ENCODE measurements around the gene MAP3K7CL. TPM values are rescaled to one million over a fixed set of nuclear protein-coding genes. Genes with fewer than 3 reads are reported as not detected.

The MAP3K7CL gene, protein sequence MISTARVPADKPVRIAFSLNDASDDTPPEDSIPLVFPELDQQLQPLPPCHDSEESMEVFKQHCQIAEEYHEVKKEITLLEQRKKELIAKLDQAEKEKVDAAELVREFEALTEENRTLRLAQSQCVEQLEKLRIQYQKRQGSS
- total RNA-seq, result 1.2 and 1.7 TPM in 2 replicates
- long read RNA-seq, partial matches to known transcripts, result 0 of 1 reads
- long read RNA-seq, other reads (novel, unspliced or antisense), result 1 of 1 reads

GRCh38 chr21:29130270-29130969 is at the start of gene MAP3K7CL:
Gene MAP3K7CL (plus strand): TSS chr21:29130644. CDS start chr21:29133345, 2,701 bp downstream.
- no peak for DNase-seq (ENCODE audit: low spot score, unreplicated experiment)
- peaks cover 5% of the 10 kb centered on the region for H3K9me3 Mint-ChIP-seq (ENCODE audit: low read depth)
- peaks cover 3% of the 10 kb centered on the region for H3K4me1 Mint-ChIP-seq (ENCODE audit: low read depth)
- H3K27ac Mint-ChIP-seq, result no peak within 1 kb of the TSS
- no peaks in the 10 kb centered on the region for H3K27me3 Mint-ChIP-seq
- TF ChIP-seq, protein P1, sequence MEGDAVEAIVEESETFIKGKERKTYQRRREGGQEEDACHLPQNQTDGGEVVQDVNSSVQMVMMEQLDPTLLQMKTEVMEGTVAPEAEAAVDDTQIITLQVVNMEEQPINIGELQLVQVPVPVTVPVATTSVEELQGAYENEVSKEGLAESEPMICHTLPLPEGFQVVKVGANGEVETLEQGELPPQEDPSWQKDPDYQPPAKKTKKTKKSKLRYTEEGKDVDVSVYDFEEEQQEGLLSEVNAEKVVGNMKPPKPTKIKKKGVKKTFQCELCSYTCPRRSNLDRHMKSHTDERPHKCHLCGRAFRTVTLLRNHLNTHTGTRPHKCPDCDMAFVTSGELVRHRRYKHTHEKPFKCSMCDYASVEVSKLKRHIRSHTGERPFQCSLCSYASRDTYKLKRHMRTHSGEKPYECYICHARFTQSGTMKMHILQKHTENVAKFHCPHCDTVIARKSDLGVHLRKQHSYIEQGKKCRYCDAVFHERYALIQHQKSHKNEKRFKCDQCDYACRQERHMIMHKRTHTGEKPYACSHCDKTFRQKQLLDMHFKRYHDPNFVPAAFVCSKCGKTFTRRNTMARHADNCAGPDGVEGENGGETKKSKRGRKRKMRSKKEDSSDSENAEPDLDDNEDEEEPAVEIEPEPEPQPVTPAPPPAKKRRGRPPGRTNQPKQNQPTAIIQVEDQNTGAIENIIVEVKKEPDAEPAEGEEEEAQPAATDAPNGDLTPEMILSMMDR (IDR thresholded peaks at IDR 0.05; ENCODE audit: unreplicated experiment), result no peak
- no peaks in the 10 kb centered on the region for H3K36me3 Mint-ChIP-seq (ENCODE audit: insufficient read depth)
- no peak within 1 kb of the TSS for H3K4me3 Mint-ChIP-seq (ENCODE audit: low read depth)

- no peak for DNase-seq (ENCODE audit: low spot score, unreplicated experiment)
- TF ChIP-seq, protein P1 (IDR thresholded peaks at IDR 0.05; ENCODE audit: unreplicated experiment), result no peak
- no peak overlapping the region for H3K4me3 Mint-ChIP-seq (ENCODE audit: low read depth)
- H3K27me3 Mint-ChIP-seq, result peaks cover 9% of the 10 kb centered on the region
- no peaks in the 10 kb centered on the region for H3K4me1 Mint-ChIP-seq (ENCODE audit: low read depth)
- H3K27ac Mint-ChIP-seq, result no peak overlapping the region
- no peaks in the 10 kb centered on the region for H3K9me3 Mint-ChIP-seq (ENCODE audit: low read depth)
- H3K36me3 Mint-ChIP-seq (ENCODE audit: insufficient read depth), result no peaks in the 10 kb centered on the region
These were observed 48.2 kb upstream of the MAP3K7CL start for GRCh38 chr21:29082046-29082815.

DNA sequence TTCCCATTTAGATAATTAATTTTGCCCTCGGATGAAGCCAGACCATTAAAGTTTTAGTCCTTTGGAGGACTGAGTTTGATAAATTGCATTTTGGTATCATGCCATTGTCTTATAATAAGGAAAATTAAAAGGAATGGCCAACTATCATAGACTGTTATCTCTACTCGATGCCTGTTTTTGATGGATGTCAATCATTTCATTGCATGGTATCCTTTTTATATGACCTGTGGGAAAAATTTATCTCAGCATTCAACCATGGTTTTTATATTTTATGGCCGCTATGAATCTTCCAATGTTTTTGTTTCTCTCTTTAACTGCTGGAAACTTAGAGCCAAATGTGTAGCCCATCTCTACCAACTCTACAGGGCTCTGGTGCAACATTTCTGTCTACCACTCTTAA is 47.1 kb upstream of the MAP3K7CL start:
- no peak for DNase-seq (ENCODE audit: low spot score, unreplicated experiment)
- Mint-ChIP-seq H3K4me3 (ENCODE audit: low read depth) (no peak overlapping the region), H3K27me3 (peaks cover 9% of the 10 kb centered on the region), H3K9me3 (ENCODE audit: low read depth) (no peaks in the 10 kb centered on the region), H3K4me1 (ENCODE audit: low read depth) (no peaks in the 10 kb centered on the region), H3K36me3 (ENCODE audit: insufficient read depth) (no peaks in the 10 kb centered on the region), H3K27ac (no peak overlapping the region)
- TF ChIP-seq, protein P1 (IDR thresholded peaks at IDR 0.05; ENCODE audit: unreplicated experiment), result no peak

- DNase-seq (ENCODE audit: low spot score, unreplicated experiment), result no peak
- TF ChIP-seq, protein P1 (IDR thresholded peaks at IDR 0.05; ENCODE audit: unreplicated experiment), result no peak
These were observed 46.1 kb upstream of the MAP3K7CL start for GRCh38 chr21:29084372-29084771.

DNA sequence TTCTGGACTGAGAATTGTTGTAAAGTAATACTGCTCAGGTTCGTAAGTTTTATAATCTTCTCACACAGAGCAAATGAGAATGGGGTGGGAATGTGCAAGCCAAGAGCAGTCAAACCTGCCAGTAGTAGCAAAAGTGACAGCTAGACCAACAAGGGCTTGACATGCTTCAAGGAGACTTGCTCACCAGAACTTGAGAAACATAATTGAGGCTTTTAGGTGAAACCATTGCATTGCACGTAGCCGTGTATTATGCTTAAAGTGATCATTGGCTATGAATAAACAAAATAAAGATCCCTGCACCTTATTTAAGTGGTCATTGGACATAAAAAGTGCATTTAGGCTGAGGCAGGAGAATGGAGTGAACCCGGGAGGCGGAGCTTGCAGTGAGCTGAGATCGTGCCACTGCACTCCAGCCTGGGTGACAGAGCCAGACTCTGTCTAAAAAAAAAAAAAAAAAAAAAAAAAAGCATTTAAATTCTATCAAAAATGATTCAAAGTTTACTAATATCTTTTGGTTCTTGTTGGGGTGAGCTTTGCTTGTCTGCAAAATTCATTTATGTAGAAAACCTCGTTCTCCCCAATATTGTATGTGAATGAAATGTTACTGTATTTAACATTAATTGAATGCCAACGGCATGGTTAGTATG is 45.2 kb upstream of the MAP3K7CL start:
- no peak overlapping the region for H3K4me3 Mint-ChIP-seq (ENCODE audit: low read depth)
- H3K36me3 Mint-ChIP-seq (ENCODE audit: insufficient read depth), result no peaks in the 10 kb centered on the region

More at GRCh38 chr21:29084372-29084771, 46.1 kb upstream of the MAP3K7CL start:
- no peaks in the 10 kb centered on the region for H3K36me3 Mint-ChIP-seq (ENCODE audit: insufficient read depth)
- H3K9me3 Mint-ChIP-seq (ENCODE audit: low read depth), result no peaks in the 10 kb centered on the region
- H3K27ac Mint-ChIP-seq, result no peak overlapping the region
- peaks cover 9% of the 10 kb centered on the region for H3K27me3 Mint-ChIP-seq
- no peak overlapping the region for H3K4me3 Mint-ChIP-seq (ENCODE audit: low read depth)
- no peaks in the 10 kb centered on the region for H3K4me1 Mint-ChIP-seq (ENCODE audit: low read depth)

More for the DNA sequence above, 45.2 kb upstream of the MAP3K7CL start:
- Mint-ChIP-seq H3K27me3 (peaks cover 9% of the 10 kb centered on the region), H3K27ac (no peak overlapping the region), H3K4me1 (ENCODE audit: low read depth) (no peaks in the 10 kb centered on the region), H3K9me3 (ENCODE audit: low read depth) (no peaks in the 10 kb centered on the region)
- TF ChIP-seq, protein P1 (IDR thresholded peaks at IDR 0.05; ENCODE audit: unreplicated experiment), result no peak
- DNase-seq (ENCODE audit: low spot score, unreplicated experiment), result no peak
